NCI-H2227 (cell line): ENCODE data around the gene PLVAP.

Source experiments
- DNase-seq: peaks from one replicate; lab custom pipeline; 2025; ENCODE audit not compliant: unreplicated experiment; lab: John Stamatoyannopoulos, UW

Gene PLVAP

GRCh38 chr19:17323300-17323963 lies 53.7 kb downstream of the PLVAP start:
- no peak for DNase-seq

- DNase-seq, result no peak
These were observed 54.3 kb downstream of the PLVAP start for GRCh38 chr19:17322854-17323253.

- DNase-seq, result no peak
These were observed 55.3 kb downstream of the PLVAP start for GRCh38 chr19:17321655-17322489.

GRCh38 chr19:17320435-17320834 lies 56.7 kb downstream of the PLVAP start:
- DNase-seq, result no peak

GRCh38 chr19:17319473-17320238 lies 57.5 kb downstream of the PLVAP start:
- no peak for DNase-seq

- no peak for DNase-seq
These were observed 58.2 kb downstream of the PLVAP start for GRCh38 chr19:17318966-17319365.

- DNase-seq, result no peak
These were observed 63.0 kb downstream of the PLVAP start for GRCh38 chr19:17314007-17314593.

GRCh38 chr19:17312189-17313113 lies 64.7 kb downstream of the PLVAP start:
- no peak for DNase-seq

GRCh38 chr19:17311455-17312188 lies 65.5 kb downstream of the PLVAP start:
- DNase-seq, result no peak

GRCh38 chr19:17309965-17310461 lies 67.1 kb downstream of the PLVAP start:
- no peak for DNase-seq

- peak; percentile 99 for DNase-seq
These were observed 67.8 kb downstream of the PLVAP start, which contains the start of gene DDA1 for GRCh38 chr19:17309198-17309964. TSS of gene DDA1 (plus strand) at chr19:17309563. CDS start at chr19:17309655, 92 bp downstream.

GRCh38 chr19:17307876-17308377 lies 69.2 kb downstream of the PLVAP start:
- no peak for DNase-seq

GRCh38 chr19:17306285-17306714 lies 70.8 kb downstream of the PLVAP start:
- no peak for DNase-seq

- peak; percentile 98 for DNase-seq
These were observed 71.4 kb downstream of the PLVAP start, which contains the start of gene MRPL34 for GRCh38 chr19:17305517-17306284. TSS of gene MRPL34 (plus strand) at chr19:17305872. CDS start at chr19:17305893, 21 bp downstream.

GRCh38 chr19:17305216-17305516 lies 72.0 kb downstream of the PLVAP start:
- DNase-seq, result no peak

GRCh38 chr19:17304386-17305215 lies 72.5 kb downstream of the PLVAP start:
- no peak for DNase-seq

GRCh38 chr19:17303940-17304267 lies 73.2 kb downstream of the PLVAP start:
- peak; percentile 30 for DNase-seq
